A172 (cell line): ENCODE measurements around the gene HOXD10. TPM values are rescaled to one million over a fixed set of nuclear protein-coding genes. Genes with fewer than 3 reads are reported as not detected.

Source experiments
- DNase-seq: peaks from one replicate; pipeline ENCODE4 v3.0.0-alpha.2; 2015; ENCODE audit warnings: low spot score
- total RNA-seq: library from RNA; depleted of rRNA; stranded (reverse); fragments of >200 nt; shearing (Covaris generic); gene quantifications from 2 replicates; pipeline ENCODE4 v1.2.3, GENCODE V29; 2014

HOXD10 gene
- total RNA-seq, 1 experiment from 2014 or later = 21.7 TPM

DNA sequence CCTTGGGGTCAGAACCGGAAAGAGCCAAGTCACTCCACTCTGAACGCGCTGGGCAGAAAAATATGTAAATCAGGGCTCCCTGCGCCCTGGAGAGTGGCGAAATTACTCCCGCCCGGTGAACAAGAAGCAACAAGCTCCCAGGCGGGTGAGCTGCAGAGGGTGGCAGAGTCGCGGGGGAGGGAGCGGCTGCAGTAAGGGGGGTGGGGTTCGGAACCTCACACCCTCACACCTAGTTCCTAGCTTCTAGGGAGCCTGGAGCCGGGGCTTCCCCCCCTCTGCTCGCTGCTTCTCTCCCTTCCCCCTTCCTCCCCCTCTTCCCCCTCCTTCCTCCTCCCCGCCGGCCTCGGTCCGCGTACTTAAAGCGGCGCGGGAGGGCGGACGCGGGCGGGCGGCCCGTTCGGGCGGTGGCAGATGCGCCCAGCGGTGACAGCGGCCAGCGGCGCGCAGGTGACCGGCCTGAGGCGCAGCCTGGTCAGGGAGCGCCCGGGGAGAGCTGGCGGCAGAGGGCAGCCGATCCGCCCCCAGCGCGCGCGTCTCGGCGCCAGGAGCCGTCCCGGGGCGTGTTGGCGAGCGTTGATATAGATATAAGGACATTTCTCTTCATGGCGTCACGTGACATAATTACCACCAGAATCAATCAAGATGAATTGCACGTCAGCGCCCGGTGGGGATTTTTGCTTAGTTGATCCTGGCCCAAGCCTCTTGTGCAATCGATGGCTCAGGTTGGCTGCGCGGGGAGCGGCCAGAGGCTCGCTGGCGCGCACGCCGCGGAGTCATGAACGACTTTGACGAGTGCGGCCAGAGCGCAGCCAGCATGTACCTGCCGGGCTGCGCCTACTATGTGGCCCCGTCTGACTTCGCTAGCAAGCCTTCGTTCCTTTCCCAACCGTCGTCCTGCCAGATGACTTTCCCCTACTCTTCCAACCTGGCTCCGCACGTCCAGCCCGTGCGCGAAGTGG, 9.7 kb upstream of the HOXD10 start, which contains the start of gene HOXD11:
Gene HOXD11 (plus strand): TSS at position 700 of the 959 bp plus-strand sequence. CDS start 76 bp downstream, at position 776.
- DNase-seq = peak; percentile 76

DNA sequence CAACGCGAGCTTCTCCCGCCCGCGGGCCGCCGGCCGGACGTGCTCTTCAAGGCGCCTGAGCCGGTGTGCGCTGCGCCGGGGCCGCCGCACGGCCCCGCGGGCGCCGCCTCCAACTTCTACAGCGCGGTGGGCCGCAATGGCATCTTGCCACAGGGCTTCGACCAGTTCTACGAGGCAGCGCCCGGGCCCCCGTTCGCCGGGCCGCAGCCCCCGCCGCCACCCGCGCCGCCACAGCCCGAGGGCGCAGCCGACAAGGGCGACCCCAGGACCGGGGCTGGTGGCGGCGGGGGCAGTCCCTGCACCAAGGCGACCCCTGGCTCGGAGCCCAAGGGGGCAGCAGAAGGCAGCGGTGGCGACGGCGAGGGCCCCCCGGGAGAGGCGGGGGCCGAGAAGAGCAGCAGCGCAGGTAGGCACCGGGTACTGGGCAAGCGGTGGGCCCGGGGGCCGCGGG, 8.8 kb upstream of the HOXD10 start:
- no peak for DNase-seq

GRCh38 chr2:176109192-176109901, 7.2 kb upstream of the HOXD10 start:
- DNase-seq = no peak

- no peak for DNase-seq
Observed at GRCh38 chr2:176109946-176110345, 6.6 kb upstream of the HOXD10 start.

- no peak for DNase-seq
Observed at GRCh38 chr2:176110415-176111308, 5.9 kb upstream of the HOXD10 start.

DNA sequence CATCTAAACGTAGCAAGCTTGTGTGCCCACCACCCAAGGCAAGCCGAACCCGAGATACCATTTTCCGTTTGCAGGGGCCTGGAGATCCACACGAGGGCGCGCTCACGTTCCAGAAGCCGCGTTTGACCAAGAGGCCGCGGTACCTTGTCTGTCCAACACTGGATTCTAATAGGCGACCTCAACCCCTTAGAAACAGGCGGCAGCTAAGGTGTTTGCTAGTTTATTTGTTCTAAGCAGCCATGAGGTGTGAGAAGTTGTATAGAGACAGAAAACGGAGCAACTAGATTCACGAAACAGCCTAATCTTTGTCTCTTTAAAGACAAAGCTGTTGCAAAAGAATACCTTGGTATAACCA, 5.3 kb upstream of the HOXD10 start:
- DNase-seq = no peak

GRCh38 chr2:176111846-176112374, 4.7 kb upstream of the HOXD10 start:
- DNase-seq = no peak

- no peak for DNase-seq
Observed at GRCh38 chr2:176112375-176113302, 3.9 kb upstream of the HOXD10 start.

DNA sequence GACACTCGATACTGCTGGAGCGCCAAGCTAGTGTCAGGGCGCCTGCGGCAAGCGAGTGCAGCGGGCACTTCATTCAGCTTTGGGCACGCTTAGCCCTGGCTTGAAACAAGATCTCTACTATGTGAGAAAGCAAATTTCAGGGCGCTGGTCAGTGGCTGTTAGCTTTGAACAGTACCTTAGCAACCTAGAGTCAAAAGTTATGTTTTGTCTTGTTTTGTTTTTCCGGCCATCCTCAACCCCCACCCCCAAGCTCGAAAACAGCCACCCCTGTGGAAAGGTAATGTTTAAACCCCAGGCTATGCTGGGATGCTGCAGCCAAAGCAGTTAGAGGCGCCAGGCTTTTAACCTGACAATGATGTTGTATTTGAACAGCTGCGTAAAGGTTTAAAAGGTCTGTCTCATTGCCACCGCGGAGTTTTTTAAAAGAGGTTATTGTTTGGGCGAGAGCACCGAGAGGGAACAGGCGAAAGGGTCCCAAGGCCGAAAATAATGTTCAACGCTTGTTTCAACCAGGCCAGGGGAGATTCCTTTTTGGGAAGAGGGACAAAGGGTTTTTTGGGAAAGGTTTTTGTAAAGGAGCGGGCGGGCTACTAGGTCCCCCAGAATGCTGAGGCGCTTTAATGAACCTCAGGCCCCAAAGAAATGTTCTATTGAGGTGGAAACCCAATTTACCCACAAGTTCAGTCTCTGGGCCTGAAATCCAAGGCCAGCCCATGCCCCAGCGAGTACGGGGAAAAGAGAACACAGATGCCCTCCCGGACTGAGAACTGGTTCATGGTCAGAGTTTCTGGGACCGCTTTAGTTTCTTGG, 2.3 kb upstream of the HOXD10 start:
- no peak for DNase-seq

- no peak for DNase-seq
Observed at GRCh38 chr2:176114930-176115625, 1.5 kb upstream of the HOXD10 start.

DNA sequence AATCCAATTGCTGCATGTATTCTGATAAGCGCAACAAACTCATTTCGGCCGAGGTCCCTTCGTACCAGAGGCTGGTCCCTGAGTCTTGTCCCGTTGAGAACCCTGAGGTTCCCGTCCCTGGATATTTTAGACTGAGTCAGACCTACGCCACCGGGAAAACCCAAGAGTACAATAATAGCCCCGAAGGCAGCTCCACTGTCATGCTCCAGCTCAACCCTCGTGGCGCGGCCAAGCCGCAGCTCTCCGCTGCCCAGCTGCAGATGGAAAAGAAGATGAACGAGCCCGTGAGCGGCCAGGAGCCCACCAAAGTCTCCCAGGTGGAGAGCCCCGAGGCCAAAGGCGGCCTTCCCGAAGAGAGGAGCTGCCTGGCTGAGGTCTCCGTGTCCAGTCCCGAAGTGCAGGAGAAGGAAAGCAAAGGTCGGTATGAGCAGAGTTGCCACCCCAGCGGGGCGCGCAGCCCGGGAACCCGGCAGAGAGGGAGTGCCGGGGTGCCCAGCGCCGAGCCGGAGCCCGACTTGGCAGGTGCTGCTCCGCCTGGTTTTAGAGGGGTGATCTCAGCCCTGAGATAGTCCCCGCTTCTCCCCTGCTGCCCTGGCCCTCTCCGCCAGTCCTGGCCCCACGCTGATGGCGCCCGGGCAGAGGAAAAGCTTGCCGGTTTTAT, 714 bp downstream of the HOXD10 start:
- no peak for DNase-seq

DNA sequence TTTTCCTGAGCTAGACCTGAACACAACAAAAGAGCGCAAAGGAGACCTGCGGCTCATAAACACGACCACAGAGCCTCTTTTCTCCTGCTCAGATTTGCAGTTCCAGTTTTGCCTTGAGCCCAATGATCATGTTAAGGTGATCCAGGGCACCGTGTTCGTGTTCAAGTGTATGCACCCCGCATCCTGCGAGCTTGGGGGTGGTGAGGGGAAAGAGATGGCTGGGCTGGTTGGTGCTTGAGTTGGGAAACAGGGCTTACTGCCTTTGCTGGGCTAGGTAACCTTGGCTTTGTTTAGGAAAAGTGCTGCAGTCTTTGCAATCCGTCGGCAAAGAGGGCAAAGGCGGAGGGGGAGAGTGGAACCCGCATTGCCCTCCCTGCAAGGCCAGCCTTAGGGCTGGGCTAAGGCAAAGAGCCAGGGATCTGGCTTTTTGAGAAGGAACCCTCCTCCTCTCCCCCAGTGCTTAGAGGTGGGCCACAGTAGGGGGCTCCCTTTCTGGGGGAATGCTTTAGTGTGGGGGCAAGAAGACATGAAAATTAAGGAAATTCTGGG, 1.3 kb downstream of the HOXD10 start:
- DNase-seq = no peak

GRCh38 chr2:176118601-176119339, 2.2 kb downstream of the HOXD10 start:
- DNase-seq = no peak

- DNase-seq = no peak
Observed at GRCh38 chr2:176120364-176121189, 4.0 kb downstream of the HOXD10 start.

- DNase-seq = no peak
Observed at GRCh38 chr2:176121190-176122051, 4.8 kb downstream of the HOXD10 start.
